GM13977 (cell line): Measurements from ENCODE around the gene INAVA.
A peak's percentile ranks its signal among the peaks of the same experiment; 100 is the strongest.

Experiments used
- DNase-seq: peaks from one replicate; pipeline ENCODE4 v3.0.0; 2012; ENCODE audit warnings: low spot score
- in situ Hi-C: fragments of 300-500 bp; cut with MboI; formaldehyde crosslinking; loops from one replicate; pipeline ENCODE4 v1.12.0; 2022; ENCODE audit warnings: low sequenced_read_pairs, low pct_unique_long_range_greater_than_20kb, mixed read lengths, inconsistent platforms; ENCODE audit not compliant: unreplicated experiment
- TF ChIP-seq, protein P1 (sequence below): IDR thresholded peaks from 2 replicates; pipeline ENCODE4 v1.5.1; 2012; ENCODE audit warnings: mild to moderate bottlenecking, control low read depth; ENCODE audit not compliant: insufficient read depth; ENCODE audit errors: extremely low read depth, missing control alignments

The INAVA gene

DNA sequence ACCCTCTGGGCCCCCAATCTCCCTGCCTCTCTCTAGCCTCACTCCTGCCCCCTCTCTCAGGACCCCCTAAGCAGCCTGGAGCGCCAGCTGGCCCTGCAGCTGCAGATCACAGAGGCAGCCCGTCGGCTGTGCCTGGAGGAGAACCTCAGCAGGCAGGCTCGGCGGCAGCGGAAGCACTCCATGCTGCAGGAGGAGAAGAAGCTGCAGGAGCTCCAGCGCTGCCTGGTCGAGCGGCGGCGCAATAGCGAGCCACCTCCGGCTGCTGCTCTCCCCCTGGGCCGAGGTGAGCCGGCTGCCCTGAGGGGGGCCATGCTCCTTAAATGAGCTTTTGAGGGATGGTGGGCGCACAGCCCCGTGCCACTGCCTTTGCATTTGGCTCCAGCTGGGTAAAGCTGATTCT, 6.2 kb downstream of the INAVA start:
- TF ChIP-seq, protein P1, sequence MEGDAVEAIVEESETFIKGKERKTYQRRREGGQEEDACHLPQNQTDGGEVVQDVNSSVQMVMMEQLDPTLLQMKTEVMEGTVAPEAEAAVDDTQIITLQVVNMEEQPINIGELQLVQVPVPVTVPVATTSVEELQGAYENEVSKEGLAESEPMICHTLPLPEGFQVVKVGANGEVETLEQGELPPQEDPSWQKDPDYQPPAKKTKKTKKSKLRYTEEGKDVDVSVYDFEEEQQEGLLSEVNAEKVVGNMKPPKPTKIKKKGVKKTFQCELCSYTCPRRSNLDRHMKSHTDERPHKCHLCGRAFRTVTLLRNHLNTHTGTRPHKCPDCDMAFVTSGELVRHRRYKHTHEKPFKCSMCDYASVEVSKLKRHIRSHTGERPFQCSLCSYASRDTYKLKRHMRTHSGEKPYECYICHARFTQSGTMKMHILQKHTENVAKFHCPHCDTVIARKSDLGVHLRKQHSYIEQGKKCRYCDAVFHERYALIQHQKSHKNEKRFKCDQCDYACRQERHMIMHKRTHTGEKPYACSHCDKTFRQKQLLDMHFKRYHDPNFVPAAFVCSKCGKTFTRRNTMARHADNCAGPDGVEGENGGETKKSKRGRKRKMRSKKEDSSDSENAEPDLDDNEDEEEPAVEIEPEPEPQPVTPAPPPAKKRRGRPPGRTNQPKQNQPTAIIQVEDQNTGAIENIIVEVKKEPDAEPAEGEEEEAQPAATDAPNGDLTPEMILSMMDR, result no peak
- DNase-seq, result no peak

DNA sequence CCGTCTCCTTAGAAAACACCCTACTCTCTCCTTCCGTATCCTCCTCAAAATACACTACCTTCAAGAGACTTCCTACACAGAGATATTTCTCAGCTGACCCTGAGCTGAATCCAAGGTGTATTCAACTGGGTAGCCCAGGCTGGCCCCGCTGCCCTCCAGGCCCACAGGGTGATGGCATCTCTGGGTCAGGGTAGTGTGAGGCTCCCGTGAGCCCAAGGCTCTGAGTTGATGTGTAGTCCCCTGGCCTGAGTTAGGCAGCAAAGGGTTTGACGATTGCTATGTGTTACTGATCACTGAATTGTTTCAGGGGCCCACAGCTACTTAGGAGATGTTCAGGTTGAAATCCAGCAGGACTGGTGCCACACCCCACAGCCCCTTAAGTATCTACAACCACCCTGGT, 6.7 kb downstream of the INAVA start:
- in situ Hi-C loops, result no loop called here
- TF ChIP-seq, protein P1, result no peak
- DNase-seq, result peak; percentile 15

More for the DNA sequence above, 6.2 kb downstream of the INAVA start:
- in situ Hi-C loops, result no loop called here

DNA sequence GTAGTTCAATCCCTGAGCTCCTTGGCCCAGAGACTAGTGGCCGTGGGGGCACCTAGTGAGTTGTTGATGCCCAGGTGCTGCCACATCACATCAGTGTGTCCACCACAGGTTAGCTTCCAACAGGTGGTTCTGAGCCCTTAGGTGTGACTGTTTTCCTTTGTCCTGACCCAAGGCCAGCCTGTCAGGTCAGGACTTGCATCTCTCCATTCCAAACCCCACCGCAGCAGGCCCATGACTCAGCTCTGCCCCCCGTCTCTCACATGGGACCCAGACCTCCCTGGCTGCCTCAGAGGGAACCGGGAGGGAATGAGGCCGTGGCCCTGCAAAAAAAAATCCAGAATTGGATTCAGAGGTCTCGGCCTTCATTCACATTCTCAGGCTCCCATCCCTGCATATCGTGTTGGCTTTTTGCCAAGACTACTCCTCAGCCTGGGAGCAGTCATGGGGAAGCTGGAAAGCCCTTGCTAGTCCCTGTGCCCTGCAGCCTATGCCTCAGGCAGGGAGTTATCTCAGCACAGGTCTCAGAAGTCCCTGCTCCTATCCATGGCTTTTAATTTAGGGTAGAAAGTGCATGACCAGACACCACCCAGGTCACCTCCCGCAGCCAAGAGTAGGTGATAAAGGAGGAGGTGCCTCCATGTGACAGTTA, 7.2 kb downstream of the INAVA start:
- no peak for DNase-seq
- in situ Hi-C loops, result no loop called here
- TF ChIP-seq, protein P1, result no peak

DNA sequence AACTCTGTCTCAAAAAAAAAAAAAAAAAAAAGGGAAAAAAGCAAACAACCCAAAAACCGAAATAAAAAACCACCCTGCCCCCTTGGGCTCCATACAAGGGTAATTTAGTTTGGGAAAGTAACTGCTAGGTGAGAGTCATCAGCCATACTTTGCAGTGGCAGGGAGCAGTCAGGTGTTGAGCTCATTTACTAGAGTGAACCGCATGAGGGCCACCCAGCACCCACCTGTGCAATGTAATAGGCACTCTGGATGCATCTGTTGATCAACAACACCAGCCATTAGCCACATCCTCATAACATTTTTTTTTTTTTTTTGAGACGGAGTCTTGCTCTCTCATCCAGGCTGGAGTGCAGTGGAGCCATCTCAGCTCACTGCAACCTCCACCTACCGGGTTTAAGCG, 9.1 kb downstream of the INAVA start:
- TF ChIP-seq, protein P1, result no peak
- no peak for DNase-seq
- in situ Hi-C loops, result no loop called here

DNA sequence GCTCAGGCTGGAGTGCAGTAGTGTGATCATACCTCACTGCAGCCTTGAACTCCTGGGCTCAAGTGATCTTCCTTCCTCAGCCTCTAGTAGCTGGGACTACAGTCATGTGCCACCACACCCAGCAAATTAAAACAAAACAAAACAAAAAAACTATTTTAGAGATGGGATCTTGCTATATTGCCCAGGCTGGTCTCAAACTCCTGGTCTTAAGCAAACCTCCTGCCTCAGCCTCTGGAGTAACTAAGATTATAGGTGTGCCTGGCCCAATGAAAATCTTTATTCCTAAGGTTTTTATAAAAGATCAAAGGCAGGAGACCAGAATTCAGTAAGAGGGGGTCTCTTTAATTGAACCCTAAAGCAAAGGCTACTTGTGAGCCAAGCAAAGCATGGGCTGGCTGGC, 10.1 kb downstream of the INAVA start:
- TF ChIP-seq, protein P1, result no peak
- DNase-seq, result no peak
- in situ Hi-C loops, result no loop called here

DNA sequence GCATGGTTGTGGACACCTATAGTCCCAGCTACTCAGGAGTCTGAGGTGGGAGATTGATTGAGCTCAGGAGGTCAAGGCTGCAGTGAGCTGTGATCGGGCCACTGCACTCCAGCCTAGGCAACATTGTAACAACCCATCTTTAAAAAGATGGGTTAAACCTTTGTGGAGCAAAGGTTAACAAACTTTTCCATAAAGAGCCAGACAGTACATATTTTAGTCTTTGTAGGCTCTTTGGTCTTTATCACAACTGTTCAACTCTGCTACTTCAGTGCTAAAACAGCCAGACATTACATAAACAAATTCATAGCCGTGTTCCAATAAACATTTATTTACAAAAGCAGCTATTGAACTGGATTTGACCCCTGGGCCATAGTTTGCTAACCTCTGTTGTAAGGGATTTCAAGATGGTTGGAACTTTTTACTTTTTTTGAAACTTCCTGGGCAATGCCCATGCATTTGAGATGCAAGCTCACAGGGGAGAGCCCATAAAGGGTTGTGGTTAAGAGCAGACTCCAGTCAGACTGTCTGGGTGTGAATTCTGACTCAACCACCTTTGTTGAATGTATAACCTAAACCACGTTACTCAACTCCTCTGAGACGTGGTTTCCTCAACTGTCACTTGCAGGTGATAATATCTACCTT, 10.8 kb downstream of the INAVA start:
- TF ChIP-seq, protein P1, result no peak
- in situ Hi-C loops, result no loop called here
- peak; percentile 63 for DNase-seq
